Ishikawa (cell line): Measurements from ENCODE around the gene YWHAB.

Experiments used
- CEBPB ChIP-seq: IDR thresholded peaks from 2 replicates; pipeline ENCODE4 v1.6.1; 2012
- EP300 ChIP-seq: IDR thresholded peaks from 2 replicates; pipeline ENCODE4 v1.6.1; 2012; ENCODE audit warnings: borderline replicate concordance
- NFIC ChIP-seq: IDR thresholded peaks from 2 replicates; pipeline ENCODE4 v1.6.1; 2012
- RAD21 ChIP-seq: IDR thresholded peaks from 2 replicates; pipeline ENCODE4 v1.6.1; 2012; ENCODE audit warnings: low read depth
- YY1 ChIP-seq: IDR thresholded peaks from 2 replicates; pipeline ENCODE4 v1.6.1; 2012; ENCODE audit warnings: low read depth
- TF ChIP-seq, protein P1 (sequence below): IDR thresholded peaks from 2 replicates; pipeline ENCODE4 v1.6.1; 2012
- TF ChIP-seq, protein P2 (sequence below): IDR thresholded peaks from 2 replicates; pipeline ENCODE4 v1.6.1; 2012; ENCODE audit warnings: low read depth, mild to moderate bottlenecking

DNA sequence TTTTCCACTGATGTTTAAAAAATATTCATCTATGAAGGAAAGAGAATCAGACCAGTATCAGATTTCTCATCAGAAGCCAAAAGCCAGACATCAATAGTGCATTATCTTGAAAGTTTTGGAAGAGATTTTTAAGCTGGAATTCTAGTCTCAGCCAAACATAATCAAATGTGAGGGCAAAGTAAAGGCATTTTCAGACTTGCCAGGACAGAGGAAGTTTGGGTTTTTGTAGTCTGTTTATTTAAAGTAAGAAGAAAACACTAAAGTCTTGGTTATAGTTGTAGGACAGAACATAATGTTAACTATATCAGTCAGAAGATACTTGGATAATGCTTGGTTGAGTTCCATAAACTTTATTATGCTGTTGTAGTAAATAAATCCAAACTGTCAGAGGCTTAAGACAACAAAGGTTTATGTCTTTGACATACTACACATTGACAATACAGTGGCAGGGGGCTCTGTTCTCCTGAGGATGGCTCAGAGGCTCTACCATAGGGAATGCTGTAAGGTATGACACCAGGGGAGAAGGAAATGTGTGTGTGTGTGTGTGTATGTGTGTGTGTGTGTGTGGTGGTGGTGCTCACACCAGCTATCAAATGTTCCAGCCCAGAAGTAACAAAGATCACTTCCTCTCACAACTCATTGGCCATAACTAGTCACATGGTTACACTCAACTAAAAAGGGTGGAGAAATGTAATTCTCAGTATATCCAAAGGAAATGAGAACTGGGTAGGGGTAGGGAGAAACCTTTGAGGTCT is 26.7 kb upstream of the YWHAB start:
- TF ChIP-seq, protein P1, sequence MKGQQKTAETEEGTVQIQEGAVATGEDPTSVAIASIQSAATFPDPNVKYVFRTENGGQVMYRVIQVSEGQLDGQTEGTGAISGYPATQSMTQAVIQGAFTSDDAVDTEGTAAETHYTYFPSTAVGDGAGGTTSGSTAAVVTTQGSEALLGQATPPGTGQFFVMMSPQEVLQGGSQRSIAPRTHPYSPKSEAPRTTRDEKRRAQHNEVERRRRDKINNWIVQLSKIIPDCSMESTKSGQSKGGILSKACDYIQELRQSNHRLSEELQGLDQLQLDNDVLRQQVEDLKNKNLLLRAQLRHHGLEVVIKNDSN, result 0 out of 2 replicates have a peak, but pooled peaks have one; percentile 23
- no peak for TF ChIP-seq CEBPB
- TF ChIP-seq, protein P2, sequence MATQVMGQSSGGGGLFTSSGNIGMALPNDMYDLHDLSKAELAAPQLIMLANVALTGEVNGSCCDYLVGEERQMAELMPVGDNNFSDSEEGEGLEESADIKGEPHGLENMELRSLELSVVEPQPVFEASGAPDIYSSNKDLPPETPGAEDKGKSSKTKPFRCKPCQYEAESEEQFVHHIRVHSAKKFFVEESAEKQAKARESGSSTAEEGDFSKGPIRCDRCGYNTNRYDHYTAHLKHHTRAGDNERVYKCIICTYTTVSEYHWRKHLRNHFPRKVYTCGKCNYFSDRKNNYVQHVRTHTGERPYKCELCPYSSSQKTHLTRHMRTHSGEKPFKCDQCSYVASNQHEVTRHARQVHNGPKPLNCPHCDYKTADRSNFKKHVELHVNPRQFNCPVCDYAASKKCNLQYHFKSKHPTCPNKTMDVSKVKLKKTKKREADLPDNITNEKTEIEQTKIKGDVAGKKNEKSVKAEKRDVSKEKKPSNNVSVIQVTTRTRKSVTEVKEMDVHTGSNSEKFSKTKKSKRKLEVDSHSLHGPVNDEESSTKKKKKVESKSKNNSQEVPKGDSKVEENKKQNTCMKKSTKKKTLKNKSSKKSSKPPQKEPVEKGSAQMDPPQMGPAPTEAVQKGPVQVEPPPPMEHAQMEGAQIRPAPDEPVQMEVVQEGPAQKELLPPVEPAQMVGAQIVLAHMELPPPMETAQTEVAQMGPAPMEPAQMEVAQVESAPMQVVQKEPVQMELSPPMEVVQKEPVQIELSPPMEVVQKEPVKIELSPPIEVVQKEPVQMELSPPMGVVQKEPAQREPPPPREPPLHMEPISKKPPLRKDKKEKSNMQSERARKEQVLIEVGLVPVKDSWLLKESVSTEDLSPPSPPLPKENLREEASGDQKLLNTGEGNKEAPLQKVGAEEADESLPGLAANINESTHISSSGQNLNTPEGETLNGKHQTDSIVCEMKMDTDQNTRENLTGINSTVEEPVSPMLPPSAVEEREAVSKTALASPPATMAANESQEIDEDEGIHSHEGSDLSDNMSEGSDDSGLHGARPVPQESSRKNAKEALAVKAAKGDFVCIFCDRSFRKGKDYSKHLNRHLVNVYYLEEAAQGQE, result no peak
- no peak for TF ChIP-seq EP300
- no peak for TF ChIP-seq YY1
- TF ChIP-seq RAD21, result no peak
- TF ChIP-seq NFIC, result no peak
